K562 (cell line): Measurements from ENCODE around the gene UBE2M. TPM values are rescaled to one million over a fixed set of nuclear protein-coding genes. Genes with fewer than 3 reads are reported as not detected.
A peak's percentile ranks its signal among the peaks of the same experiment; 100 is the strongest.

Experiments used
- ATF4 ChIP-seq: fragments of 450-650 bp; formaldehyde crosslinking; IDR thresholded peaks from 2 replicates; pipeline ENCODE4 v1.4.0; 2022; ENCODE audit warnings: mild to moderate bottlenecking, moderate library complexity
- IFI16 ChIP-seq: fragments of 250-450 bp; sonication (Bioruptor Pico); IDR thresholded peaks from 2 replicates; pipeline ENCODE4 v2.1.2; 2022; ENCODE audit warnings: mild to moderate bottlenecking, inconsistent platforms
- IRF1 ChIP-seq: sonication (generic); formaldehyde crosslinking; IDR thresholded peaks from 2 replicates; pipeline ENCODE4 v1.8.0; 2022; ENCODE audit warnings: missing genetic modification reagents, mild to moderate bottlenecking, borderline replicate concordance
- MEF2D ChIP-seq: conservative IDR thresholded peaks from 2 replicates; pipeline ENCODE4 v1.6.1; 2016; ENCODE audit warnings: low read depth, missing genetic modification characterization, missing compliant biosample characterization
- MITF ChIP-seq: IDR thresholded peaks from 2 replicates; pipeline ENCODE4 v1.6.1; 2014; ENCODE audit warnings: antibody characterized with exemption
- MNT ChIP-seq, 2 experiments: fragments of 450-650 bp; conservative IDR thresholded peaks; 2 replicates each; pipeline ENCODE4 v1.6.1; 2017; ENCODE audit warnings: mild to moderate bottlenecking in 2 of 2, moderate library complexity in 2 of 2
- MTF1 ChIP-seq: fragments of 250-450 bp; sonication (Bioruptor Pico); IDR thresholded peaks from 2 replicates; pipeline ENCODE4 v1.9.0; 2021; ENCODE audit warnings: moderate library complexity, mild to moderate bottlenecking, inconsistent platforms, borderline replicate concordance
- NRF1 ChIP-seq, 2 experiments: fragments of 450-650 bp; IDR thresholded peaks in 1 of 2; conservative IDR thresholded peaks in 1 of 2; 2 replicates each; pipeline ENCODE4 v1.6.1; 2014; ENCODE audit warnings: mild to moderate bottlenecking in 2 of 2
- SREBF2 ChIP-seq: sonication (generic); formaldehyde crosslinking; IDR thresholded peaks from 2 replicates; pipeline ENCODE4 v1.4.0; 2020; ENCODE audit warnings: mild to moderate bottlenecking, missing genetic modification reagents
- TBL1XR1 ChIP-seq, 2 experiments: IDR thresholded peaks; 2 replicates each; pipeline ENCODE4 v1.6.1; 2012; ENCODE audit warnings: improper control_type of control experiment in 2 of 2, low read length in 2 of 2, mild to moderate bottlenecking in 1 of 2
- TBP ChIP-seq: optimal IDR thresholded peaks from 2 replicates; pipeline ENCODE3; 2011; ENCODE audit warnings: low read depth, low read length, improper control_type of control experiment
- TEAD1 ChIP-seq, 2 experiments: fragments of 450-650 bp in 1 of 2; sonication (generic) in 1 of 2; formaldehyde crosslinking; IDR thresholded peaks; 2 replicates each; pipeline versions ENCODE4 v1.4.0 to v1.8.0; 2020 to 2022; ENCODE audit warnings: mild to moderate bottlenecking in 2 of 2, missing genetic modification reagents in 1 of 2
- ZNF174 ChIP-seq: fragments of 250-450 bp; sonication (Bioruptor Pico); IDR thresholded peaks from 2 replicates; pipeline ENCODE4 v1.4.0; 2020; ENCODE audit warnings: mild to moderate bottlenecking
- ZNF197 ChIP-seq: fragments of 200-800 bp; sonication (Bioruptor generic); IDR thresholded peaks from 2 replicates; pipeline ENCODE4 v1.6.1; 2016; ENCODE audit warnings: low read depth, missing genetic modification characterization, missing compliant biosample characterization
- ZNF740 ChIP-seq, 3 experiments: fragments of 200-800 bp in 1 of 3; sonication (Bioruptor generic) in 1 of 3; sonication (generic) in 1 of 3; formaldehyde crosslinking in 1 of 3; IDR thresholded peaks; 2 replicates each; pipeline versions ENCODE4 v1.6.1 to v1.8.0; 2016 to 2022; ENCODE audit warnings: mild to moderate bottlenecking in 2 of 3, missing compliant biosample characterization in 2 of 3, missing genetic modification characterization in 2 of 3, missing genetic modification reagents in 1 of 3
- polyA plus RNA-seq, 8 experiments: library from polyadenylated mRNA; depleted of rRNA in 4 of 8; stranded (reverse) in 5 of 8; unstranded in 3 of 8; fragments of >200 nt; fragmentation: Nextera tagmentation in 2 of 8; fragmentation: Illumina TruSeq in 1 of 8; extraction: Ambion mirVana in 2 of 8; extraction: Trizol in 1 of 8; gene quantifications; 2 replicates each; pipeline versions ENCODE4 v1.2.1 to v1.2.3, GENCODE V29; 2011 to 2014; ENCODE audit warnings: inconsistent platforms in 1 of 8, missing spikeins in 1 of 8
- total RNA-seq, 7 experiments: library from RNA; depleted of rRNA in 6 of 7; stranded (reverse); fragments of >200 nt in 6 of 7; fragmentation: Illumina TruSeq in 2 of 7; extraction: Trizol in 2 of 7; gene quantifications; 2 replicates each; pipeline versions ENCODE4 v1.2.1 to v1.2.3, GENCODE V29; 2011 to 2021; ENCODE audit warnings: low replicate concordance in 1 of 7
- TF ChIP-seq, protein P1 (sequence below): sonication (generic); formaldehyde crosslinking; IDR thresholded peaks from 2 replicates; pipeline ENCODE4 v1.5.0; 2020; ENCODE audit warnings: missing genetic modification reagents
- TF ChIP-seq, protein P2 (sequence below): IDR thresholded peaks from 3 replicates; pipeline ENCODE4 v1.6.1; 2011; ENCODE audit warnings: borderline replicate concordance, mild to moderate bottlenecking; ENCODE audit not compliant: insufficient read length, insufficient read depth

The UBE2M gene
- total and polyA plus RNA-seq, 9 of the 15 experiments (the other 6 are each of a cell fraction or from before 2014, with no cell fraction given): 0.92 to 163 (median 85.7) TPM

DNA sequence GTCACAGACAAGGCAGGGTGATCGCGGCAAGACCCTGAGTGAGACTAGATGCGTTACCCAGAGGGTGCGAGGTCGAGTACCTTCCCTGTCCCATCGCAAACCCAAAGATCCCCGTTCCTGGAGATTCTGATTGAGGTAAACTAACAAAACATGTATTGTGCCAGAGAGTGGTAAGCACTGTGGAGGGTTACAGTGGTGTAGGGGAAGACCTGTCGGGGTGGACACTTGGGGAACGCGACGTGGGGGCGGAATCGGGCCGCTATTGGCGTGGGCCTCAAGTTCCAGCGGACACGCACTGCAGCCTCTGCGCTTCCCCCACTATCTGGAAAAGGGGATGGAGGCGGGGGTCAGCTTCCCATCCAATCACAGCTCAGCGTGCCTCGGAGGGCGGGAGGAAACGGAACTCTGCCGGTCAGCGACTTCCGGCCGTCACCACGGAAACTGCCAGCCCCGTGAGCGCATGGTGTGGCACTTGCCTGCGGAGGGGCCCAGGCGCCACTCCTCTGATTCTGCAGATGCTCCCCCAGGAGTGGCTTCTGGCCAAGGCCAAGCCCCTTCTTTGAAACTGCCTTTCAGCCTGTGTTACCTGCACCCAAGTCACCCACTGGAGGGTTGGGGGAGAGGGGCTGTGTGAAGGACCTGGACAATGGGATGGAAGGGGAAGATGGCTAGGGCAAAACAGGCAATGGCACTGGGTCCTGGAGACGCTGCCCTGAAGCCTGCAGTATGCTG is 1.0 kb upstream of the UBE2M start (continued):
- TF ChIP-seq MITF (no peak), TEAD1 (CRISPR knock-in tag; IDR thresholded peaks at IDR 0.05) (peak; percentile 7 to 69; a peak in 2 of 4 replicates), MEF2D (tag) (peak; percentile 44; the same call in 1 of the 2 replicates), IFI16 (no peak), MNT (conservative IDR thresholded peaks at IDR 0.05) (peak; percentile 86 to 93), TBP (peak; percentile 84), ZNF197 (CRISPR knock-in tag) (0 out of 2 replicates have a peak, but pooled peaks have one; percentile 55), ZNF740 (CRISPR knock-in tag; IDR thresholded peaks at IDR 0.05) (peak; percentile 85; the same call in 1 of the 2 replicates), ZNF740 (tag; IDR thresholded peaks at IDR 0.05) (peak in 1 of 2 experiments; percentile 48; a peak in 1 of 4 replicates), TBL1XR1 (IDR thresholded peaks at IDR 0.05; ENCODE audit: low read length in 2 of 2) (no peak), IRF1 (CRISPR knock-in tag) (0 out of 2 replicates have a peak, but pooled peaks have one; percentile 50), NRF1 (conservative IDR thresholded peaks at IDR 0.05 in 1 of 2, IDR thresholded peaks at IDR 0.05 in 1 of 2) (no peak), SREBF2 (CRISPR knock-in tag) (no peak), MTF1 (CRISPR knock-in tag) (no peak), ATF4 (CRISPR knock-in tag) (0 out of 2 replicates have a peak, but pooled peaks have one; percentile 6), ZNF174 (no peak)
- TF ChIP-seq, protein P1, sequence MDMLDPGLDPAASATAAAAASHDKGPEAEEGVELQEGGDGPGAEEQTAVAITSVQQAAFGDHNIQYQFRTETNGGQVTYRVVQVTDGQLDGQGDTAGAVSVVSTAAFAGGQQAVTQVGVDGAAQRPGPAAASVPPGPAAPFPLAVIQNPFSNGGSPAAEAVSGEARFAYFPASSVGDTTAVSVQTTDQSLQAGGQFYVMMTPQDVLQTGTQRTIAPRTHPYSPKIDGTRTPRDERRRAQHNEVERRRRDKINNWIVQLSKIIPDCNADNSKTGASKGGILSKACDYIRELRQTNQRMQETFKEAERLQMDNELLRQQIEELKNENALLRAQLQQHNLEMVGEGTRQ: no peak
- TF ChIP-seq, protein P2, sequence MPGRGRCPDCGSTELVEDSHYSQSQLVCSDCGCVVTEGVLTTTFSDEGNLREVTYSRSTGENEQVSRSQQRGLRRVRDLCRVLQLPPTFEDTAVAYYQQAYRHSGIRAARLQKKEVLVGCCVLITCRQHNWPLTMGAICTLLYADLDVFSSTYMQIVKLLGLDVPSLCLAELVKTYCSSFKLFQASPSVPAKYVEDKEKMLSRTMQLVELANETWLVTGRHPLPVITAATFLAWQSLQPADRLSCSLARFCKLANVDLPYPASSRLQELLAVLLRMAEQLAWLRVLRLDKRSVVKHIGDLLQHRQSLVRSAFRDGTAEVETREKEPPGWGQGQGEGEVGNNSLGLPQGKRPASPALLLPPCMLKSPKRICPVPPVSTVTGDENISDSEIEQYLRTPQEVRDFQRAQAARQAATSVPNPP: no peak
